OCI-M2 (cell line): ENCODE data around the gene CALHM3.

Experiments used
- DNase-seq: peaks from one replicate; lab custom pipeline; 2025; ENCODE audit not compliant: unreplicated experiment; lab: John Stamatoyannopoulos, UW

CALHM3 gene

DNA sequence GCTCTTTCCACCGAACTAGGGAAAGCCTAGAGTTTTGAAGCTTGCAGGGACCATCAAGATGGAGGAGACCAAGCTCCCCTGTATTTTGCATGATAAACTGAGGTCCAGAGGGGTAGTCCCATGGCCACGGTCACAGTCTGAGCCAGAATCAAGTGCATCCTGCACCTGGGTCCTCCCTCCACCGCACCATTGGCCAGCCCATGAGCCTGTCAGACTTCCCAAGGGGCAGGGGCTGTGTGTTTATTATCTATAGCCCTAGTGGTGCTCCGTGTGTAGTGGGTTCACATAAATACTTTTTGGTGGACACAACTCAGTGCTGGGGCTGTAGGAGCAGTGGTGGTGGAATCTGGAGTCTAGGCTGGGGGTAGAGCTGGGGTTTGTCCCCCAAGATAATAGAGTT is 3.6 kb downstream of the CALHM3 start:
- DNase-seq: no peak

DNA sequence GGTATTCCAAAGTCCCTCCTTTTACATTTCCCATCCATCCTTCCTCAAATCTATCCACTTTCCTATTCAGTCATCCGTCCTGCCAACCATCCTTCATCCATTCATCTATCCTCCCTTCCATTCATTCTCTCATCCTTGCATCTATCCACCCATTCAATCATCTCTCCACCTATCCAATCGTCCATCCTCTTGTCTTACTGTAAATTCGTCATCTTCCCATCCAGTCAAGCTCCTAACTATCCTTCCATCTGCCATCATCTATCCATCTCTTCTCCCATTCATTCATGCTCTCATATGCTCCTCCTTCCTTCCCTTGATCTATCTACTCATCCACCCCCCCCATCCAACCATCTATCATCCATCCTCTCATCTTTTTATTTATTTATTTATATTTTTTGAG is 5.0 kb downstream of the CALHM3 start:
- no peak for DNase-seq

DNA sequence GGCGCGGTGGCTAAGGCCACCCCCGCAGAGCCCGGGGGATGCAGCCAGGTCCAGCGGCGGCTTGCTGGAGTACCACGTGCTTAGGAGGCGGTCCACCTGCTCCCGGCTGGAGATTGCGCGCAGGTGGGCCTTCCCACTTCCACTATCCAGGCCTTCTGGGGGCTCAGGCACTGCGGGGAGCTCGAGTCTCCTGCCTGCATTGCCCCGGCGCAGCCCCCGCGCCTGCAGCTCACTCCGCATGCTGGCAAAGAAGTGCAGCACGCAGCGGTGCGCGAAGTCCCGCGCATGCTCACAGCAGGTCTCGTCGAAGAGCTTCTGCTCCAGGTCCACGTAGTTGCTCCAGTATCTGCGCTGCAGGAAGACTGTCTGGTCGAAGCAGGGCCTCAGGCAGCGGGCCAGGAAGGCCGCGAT is 5.8 kb downstream of the CALHM3 start:
- no peak for DNase-seq

DNA sequence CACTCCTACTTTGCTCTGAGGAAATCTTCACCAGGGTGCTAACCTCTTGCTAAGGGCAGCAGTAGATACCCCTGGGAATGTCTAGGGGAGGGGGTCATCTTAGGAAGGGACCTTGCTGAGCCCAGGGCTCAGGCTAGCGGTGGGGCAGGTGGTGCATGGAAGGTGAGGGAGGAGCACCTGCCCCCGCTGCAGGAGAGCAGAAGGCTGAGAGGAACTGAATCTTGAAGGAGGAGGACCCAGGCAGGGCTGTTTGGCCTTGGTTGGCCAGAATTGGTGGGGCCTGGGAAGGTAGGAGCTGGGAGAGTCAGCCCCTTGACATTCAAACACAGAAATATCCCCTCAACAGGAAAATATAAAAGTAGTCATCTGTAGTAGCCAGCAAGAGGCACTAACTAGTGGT is 7.0 kb downstream of the CALHM3 start:
- no peak for DNase-seq

DNA sequence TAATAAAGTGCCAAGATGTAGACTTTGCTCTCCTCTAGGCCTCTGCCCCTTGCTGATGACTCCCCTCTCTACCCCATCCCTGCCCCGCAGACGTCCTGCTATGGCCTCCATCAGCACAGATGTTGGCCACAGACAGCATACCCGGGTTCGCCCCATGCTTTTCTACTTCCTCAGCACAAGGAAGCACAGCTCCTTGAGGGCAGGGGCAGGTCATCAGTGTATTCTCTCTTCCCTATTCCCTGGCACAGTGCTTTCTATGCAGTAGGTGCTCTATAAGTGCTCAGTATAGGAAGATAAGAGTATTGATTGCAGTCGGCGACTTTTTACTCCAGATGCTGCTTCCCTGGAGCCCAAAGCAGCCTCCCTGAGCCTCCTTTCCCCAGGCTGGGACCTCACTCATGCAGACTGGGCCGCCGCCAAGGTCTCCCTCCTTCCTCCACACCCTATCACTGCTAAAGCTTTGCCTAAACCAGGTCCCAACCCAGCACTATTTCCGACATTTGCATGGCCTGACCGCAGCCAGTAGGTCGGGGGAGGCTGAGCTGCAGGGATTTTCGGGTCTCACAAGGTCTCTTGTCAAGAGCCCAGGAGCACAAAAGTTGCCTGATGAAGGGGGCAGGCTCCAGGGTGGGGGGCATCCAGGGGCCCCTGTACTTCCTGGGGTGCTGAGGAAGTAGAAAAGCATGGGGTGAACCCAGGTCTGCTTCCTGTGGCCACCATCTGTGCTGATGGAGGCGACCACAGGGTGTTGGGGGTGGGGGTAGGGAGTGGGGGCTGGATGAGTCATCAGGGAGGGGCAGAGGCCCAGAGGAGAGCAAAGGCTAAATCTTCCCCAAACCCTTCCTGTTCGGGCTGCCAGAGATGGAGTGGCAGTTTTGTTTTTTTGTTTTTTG is 8.0 kb downstream of the CALHM3 start:
- DNase-seq: no peak

DNA sequence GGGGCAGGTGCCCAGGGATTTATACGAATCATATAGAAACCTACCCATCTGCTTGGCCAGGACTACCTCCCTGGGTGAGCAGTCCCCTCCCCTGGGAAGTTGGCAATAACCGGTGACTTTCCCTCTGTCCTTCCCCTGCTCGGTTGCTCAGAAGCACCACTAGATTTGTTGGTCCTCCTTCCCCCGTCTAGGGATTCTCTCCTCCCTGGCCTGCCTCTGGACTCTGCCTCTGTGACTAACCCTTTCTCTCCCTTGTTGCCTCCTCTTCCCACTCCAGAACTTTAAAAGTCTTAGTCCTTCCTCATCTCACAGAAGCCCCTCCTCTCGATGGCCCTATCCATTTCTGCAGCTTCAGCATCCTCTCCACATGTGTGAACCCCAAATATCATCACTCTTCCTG is 9.8 kb downstream of the CALHM3 start:
- DNase-seq: no peak

DNA sequence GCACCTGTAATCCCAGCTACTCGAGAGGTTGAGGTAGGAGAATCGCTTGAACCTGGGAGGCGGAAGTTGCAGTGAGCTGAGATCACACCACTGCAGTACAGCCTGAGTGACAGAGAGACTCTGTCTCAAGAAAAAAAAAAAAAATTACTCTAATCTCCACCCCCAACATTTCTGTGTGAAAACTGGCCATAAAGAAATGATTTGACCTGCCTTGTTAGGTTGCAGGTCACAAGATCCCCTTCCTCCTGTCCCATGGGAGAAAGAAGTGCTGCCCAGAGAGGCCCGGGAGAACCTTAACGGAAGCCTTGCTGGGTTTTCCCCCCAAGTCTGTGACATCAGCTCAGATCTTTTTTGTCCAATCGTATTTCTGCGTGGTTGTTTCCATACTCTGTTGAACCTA is 11.6 kb downstream of the CALHM3 start:
- DNase-seq: no peak

DNA sequence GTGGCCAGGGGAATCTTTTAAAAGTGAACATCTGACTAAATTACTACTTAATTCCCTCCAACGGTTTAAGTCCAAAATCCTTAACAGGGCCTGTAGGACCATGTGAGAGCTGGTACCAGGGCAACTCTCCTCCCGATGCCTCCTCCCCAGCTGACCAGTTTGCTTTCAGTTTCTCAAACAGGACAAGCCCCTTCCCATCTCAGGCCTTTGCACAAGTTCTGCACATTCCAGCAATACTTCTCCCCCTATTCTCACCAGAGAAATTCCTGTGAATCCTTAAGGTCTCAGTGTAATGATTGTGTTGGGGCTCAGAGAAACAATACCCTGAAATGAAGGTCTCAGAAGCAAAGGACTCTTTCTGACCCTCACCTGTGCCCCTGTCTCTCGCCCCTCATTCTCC is 12.3 kb downstream of the CALHM3 start:
- no peak for DNase-seq

DNA sequence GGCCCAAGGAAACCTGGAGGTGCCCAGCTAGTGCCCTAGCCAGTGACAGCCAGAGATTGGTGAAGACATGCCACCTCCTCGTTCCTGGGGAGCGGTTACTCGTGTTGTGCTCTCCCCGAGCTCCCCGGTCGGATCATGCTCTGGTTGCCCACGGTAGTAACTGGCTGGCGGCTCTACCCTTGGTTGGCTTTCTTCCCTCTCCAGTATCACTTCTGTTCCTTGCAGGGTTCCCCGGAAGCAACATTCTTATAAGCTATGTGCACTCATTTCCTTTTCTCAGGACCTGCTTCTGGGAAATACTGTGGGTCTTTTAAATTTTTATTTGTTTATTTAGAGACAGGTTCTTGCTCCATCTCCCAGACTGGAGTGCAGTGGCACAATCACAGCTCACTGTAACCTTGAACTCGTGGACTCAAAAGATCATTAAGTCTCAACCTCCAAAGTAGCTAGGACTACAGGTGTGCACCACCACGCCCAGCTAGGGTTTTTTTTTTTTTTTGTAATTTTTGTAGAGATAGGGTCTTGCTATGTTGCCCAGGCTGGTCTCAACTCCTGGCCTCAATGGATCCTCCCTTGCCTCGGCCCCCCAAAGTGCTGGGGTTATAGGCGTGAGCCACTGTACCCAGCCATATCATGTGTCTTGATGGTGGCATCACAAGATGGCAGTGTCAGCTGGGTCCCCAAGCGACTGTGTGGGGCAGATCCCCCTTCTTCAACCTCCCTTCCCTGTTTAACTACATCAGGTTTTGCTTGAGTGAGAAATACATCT is 13.4 kb downstream of the CALHM3 start:
- no peak for DNase-seq

DNA sequence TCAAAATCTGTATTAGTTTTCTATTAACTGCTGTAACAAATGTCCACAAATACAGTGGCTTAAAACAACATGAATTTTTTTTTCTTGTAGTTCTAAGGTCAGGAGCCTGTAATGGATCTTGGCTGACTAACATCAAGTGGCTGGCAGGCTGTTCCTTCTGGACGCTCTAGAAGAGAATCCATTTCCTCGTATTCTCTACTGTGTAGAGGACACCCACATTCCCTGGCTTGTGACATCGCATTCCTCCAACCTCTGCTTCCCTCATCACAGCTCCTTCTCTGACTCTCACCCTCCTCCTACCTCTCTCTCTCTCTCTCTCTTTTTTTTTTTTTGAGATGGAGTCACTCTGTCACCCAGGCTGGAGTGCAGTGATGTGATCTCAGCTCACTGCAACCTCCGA is 15.5 kb downstream of the CALHM3 start:
- DNase-seq: no peak

DNA sequence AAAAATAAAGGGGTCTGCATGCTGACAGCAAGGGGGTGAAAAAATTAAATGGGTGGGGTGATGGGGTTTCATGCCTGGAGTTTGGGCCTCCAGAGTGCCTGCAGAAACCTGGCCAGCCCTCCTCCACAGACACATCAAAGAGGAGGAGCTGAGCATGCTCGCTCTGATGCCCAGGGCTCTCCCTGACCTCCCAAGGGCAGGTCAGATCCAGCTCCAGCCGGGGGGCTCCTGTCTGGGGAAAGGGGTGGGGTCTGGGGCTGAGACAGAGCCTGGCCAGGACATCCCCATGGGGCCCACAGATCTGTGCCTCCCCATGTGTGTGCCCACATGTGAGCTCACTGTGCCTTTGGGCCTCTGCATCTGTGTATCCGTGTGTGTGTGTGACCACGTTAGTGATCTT is 19.4 kb downstream of the CALHM3 start:
- no peak for DNase-seq

DNA sequence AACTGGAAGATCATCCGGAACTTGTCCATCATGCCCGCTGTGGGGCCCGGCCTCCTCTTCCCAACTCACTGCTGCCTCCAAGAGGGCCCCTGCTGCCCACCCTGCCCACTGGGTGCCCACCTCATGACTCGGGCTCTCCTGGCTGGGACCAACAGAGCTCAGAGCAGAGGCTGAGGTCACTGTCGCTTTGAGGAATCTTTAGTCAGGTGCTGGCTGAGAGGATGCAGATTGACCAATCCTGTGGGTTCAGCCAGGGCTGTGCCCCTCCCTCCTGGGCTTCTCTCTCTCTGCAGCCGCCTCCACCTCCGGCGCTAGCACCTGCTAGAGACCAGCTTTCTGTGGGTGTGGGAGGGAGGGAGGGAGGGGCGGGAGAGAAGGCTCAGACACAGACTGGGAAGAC is 20.3 kb downstream of the CALHM3 start, which contains the start of gene CALHM1:
Gene CALHM1, minus strand, starts transcription at position 181 of the 400 bp plus-strand sequence. Its CDS starts 149 bp downstream, at position 32.
- DNase-seq: no peak

DNA sequence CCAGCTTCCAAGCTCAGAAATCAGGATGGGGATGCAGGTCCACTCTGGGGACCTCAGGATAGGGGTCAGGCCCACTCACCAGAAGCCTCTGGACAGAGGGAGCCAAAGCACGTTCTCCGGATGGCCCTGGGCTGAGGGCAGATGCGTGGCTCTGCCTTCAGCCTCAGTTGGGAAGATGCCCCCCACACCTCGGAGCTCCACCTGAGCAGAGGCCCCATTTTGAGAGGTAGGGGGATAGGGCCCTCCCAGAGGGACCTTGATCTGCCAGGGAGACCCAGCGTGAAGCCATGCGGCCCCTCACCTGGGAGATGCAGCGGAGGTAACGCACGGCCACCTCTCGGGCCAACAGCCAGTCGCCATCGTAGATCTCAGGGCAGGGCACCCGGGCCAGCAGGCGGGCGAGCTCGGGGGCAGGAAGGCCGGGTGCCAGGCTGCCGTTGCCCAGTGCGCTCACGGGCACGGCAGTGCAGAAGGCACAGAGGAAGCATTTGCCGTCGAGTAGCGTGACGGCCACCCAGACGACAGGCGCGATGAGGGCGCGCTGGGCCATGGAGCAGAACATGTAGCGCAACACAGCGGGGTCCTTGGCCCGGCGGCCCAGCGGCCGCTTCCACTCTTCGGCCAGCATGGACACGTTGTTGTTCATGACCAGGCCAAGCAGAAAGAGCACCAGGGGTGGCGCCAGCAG is 21.0 kb downstream of the CALHM3 start:
- no peak for DNase-seq

DNA sequence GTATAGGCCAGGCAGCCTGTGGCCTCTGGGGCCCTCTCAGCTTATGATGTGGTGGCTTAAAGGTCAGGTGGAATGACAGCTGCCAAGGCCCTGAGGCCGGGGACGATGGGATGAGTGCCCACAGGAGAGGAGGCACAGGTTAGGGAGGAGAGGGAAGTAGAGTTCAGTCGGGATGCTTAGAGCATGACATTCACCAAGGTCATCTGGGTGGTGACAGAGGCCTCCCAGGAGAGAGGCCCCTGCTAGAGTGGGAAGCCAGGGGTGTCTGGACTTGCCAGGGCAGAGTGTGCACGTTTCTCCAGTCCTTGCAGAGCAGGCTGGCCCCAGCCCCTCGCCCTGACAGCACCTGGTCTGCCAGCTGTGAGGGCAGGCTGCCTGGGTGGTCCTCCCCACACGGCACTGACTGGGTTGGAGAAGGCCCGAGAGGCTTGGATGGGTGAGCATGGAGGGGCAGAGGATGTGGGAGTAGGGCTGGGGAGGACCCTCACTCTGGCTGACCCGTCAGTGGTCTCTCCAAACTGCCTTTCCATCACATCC is 21.8 kb downstream of the CALHM3 start:
- DNase-seq: no peak

DNA sequence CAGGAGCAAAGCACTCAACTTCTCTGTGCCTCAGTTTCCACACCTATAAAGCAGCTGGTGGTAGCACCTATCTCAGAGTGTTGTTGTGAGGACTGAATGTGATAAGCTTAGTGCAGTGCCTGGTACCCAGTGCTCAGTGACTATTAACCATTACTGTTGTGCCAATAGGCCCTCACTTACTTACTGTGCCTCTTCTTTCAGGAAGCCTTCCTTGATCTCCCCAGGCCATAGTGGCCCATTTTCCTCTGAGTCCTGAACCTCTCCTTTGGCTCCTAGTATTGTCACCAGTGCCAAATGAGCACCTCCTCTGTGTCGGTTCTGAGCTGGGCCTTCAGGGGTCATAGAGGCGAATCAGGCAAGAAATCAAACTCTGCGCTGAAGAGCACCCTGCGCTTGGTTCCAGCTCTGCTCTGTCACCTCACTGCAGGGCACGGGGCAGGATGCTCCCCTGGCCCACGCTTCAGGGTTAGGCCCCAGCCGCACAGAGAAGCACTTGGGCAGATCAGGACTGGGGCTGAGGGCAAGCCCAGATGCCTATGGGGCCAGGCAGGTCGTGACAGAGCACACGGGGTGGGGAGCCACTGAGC is 22.9 kb downstream of the CALHM3 start:
- DNase-seq: no peak

DNA sequence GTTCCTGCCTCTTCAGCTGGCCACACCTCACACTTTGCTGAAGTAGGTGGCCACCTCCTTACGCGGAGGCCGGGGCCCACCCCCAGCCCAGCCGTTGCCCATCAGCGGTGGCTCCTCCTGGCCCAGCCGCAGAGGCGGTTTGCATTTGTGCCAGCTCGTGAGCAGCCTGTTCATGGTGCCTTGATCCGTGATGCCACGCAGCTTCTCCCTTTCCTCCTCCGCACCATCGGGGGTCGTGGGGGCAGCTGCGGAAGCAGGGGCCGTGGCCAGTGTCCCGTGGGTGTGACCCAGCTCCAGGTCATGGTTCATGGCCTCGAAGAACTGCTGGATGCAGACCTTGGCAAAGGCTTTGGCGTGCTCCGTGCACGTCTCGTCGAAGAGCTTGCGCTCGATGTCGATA is 23.8 kb downstream of the CALHM3 start:
- DNase-seq: no peak

DNA sequence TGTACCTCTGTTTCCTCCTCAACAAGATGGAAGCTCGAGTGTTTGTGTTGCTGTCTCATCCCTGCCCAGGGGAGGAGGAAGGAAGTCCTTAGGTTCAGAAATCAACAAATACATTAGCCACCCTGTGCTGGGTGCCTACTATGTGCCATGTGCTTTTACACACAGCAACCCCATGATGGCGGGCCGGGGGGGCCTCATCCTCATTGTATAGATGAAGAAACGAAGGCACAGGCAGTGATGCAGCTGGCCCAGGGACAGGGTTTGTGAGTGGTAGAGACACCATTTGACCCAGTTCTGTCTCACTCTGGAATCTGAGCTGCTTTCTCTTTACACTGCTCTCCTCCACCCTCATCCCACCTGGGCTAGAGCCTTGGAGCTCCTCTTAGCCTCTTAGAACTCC is 25.0 kb downstream of the CALHM3 start:
- no peak for DNase-seq

DNA sequence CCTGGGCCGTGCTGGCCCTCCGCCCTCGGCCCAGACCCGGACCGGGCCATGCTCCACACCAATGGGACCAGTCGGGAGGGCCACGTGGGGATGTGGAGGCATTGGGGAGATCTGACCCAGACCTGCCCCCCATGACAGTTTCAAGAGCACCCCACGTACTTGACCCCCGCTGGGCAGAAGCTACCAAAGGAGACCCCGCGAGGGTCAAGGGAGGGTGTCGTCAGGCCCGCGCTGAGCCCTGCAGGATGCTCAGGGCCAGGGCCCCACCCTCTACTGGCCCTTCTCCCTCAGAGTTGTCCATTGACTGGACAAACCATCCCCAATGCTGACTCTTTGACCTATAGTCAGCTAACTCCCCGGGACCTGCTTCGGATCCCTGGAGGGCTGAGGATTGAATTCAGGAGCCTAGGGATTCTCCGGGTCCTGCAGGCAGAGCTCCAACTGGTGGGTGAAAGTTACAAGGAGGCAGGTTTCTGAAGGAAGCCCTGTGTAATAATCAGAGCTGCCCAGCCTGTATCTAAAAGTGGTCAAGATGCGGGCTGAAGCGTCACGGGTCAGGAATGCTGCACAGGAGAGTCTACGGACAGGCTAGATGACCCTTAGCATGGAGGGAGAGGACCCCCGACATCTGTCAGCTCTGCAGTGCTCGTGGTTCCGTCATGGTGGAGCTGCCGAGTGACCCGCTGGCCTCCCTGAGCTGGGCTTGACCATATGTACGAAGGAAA is 26.4 kb downstream of the CALHM3 start:
- DNase-seq: no peak

DNA sequence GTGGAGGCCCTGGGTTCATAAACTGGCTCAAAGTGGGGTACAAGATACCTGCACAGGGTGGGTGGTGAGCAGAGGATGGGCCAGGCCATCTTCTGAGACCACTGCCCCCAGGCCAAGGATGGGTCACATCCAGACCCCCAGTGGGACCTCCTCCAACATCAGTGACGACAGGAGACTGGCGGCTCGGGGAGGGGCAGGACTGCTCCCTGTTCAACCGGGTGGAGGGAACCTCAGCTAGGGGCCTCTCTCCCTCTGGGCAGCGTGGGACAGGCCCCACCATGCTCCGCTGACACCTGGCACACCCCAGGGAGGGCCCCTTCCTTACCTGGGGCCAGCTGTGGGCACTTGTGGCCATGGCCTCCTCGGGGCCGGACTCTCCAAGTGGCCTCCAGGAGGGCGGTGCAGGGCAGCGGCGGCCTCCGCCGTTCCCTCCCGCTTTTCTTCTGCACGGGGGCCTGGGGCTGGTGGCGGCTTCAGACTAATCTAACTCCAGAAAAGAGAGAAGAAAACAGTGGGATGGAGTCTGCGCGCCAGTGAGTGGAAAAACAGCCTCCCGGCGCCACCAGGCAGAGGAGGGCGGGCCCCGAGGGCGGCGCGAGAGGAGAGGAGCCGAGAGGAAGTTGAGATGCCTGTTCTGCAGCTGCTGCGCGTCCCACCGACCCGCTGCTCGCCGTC is 27.1 kb downstream of the CALHM3 start, which contains the start of gene CALHM2:
Gene CALHM2, minus strand, starts transcription at position 540 of the 675 bp plus-strand sequence. CDS start 2,429 bp downstream, outside the sequence.
- DNase-seq: no peak
